H1 (cell line): ENCODE data around the gene TMEM203. TPM values are rescaled to one million over a fixed set of nuclear protein-coding genes. Genes with fewer than 3 reads are reported as not detected.

Source experiments
- CTCF ChIA-PET: fragments of 300-600 bp; sonication (Branson Sonifier 250); formaldehyde crosslinking; loops from one replicate; lab custom pipeline; 2021; ENCODE audit not compliant: partially characterized antibody; lab: Charles Lee
- POLR2A ChIA-PET: fragments of 300-600 bp; sonication (Branson Sonifier 250); formaldehyde crosslinking; loops from one replicate; lab custom pipeline; 2021; ENCODE audit warnings: inconsistent platforms; ENCODE audit not compliant: partially characterized antibody; lab: Charles Lee
- DNase-seq, 2 experiments: peaks; one replicate each; pipeline versions ENCODE4 v3.0.0 to v3.0.0-alpha.2; 2010 to 2022; ENCODE audit warnings: low spot score in 2 of 2, low read depth in 1 of 2, mixed read lengths in 1 of 2
- FAIRE-seq: peaks from 2 replicates; lab custom pipeline; 2011; peaks lifted over from hg19 to GRCh38; lab: Jason Lieb, UNC
- H2AFZ ChIP-seq: 2 replicates; pipeline ENCODE4 v1.8.1; 2012; ENCODE audit warnings: low read length, inconsistent platforms
- H2AK5ac ChIP-seq: 2 replicates; pipeline ENCODE4 v1.6.1; 2013; ENCODE audit warnings: low read depth, low read length
- H2BK120ac ChIP-seq: replicated peaks from 2 replicates; pipeline ENCODE3; 2013; ENCODE audit warnings: low read depth, low read length, inconsistent platforms
- H2BK12ac ChIP-seq: 2 replicates; pipeline ENCODE4 v1.6.1; 2013; ENCODE audit warnings: low read depth, low read length
- H2BK15ac ChIP-seq: 2 replicates; pipeline ENCODE4 v1.6.1; 2013; ENCODE audit warnings: low read length
- H2BK20ac ChIP-seq: 2 replicates; pipeline ENCODE4 v1.6.1; 2013; ENCODE audit warnings: low read length
- H2BK5ac ChIP-seq: 2 replicates; pipeline ENCODE4 v1.6.1; 2013; ENCODE audit warnings: low read depth, low read length
- H3K14ac ChIP-seq: 2 replicates; pipeline ENCODE4 v1.6.1; 2013; ENCODE audit warnings: inconsistent platforms; ENCODE audit not compliant: insufficient read length
- H3K18ac ChIP-seq: 2 replicates; pipeline ENCODE4 v1.6.1; 2013; ENCODE audit warnings: low read length; ENCODE audit errors: extremely low read depth
- H3K23ac ChIP-seq: 2 replicates; pipeline ENCODE4 v1.6.1; 2013; ENCODE audit warnings: inconsistent platforms; ENCODE audit not compliant: insufficient read length
- H3K23me2 ChIP-seq: 2 replicates; pipeline ENCODE4 v1.6.1; 2013; ENCODE audit warnings: low read depth, low read length
- H3K27ac ChIP-seq: 2 replicates; pipeline ENCODE4 v1.6.1; 2011; ENCODE audit warnings: low read depth, low read length, inconsistent platforms
- H3K27me3 ChIP-seq, 4 experiments: replicated peaks in 1 of 4; 1 replicate in 1 of 4; 2 replicates in 3 of 4; pipeline versions ENCODE4 v1.6.1 to v1.8.1; 2011 to 2013; ENCODE audit warnings: low read length in 3 of 4, mild to moderate bottlenecking in 3 of 4, inconsistent platforms in 2 of 4, mixed read lengths in 2 of 4, moderate library complexity in 1 of 4; ENCODE audit not compliant: control insufficient read depth in 3 of 4, insufficient read depth in 3 of 4; ENCODE audit errors: extremely low read depth in 1 of 4
- H3K36me3 ChIP-seq, 4 experiments: 2 replicates each; pipeline versions ENCODE4 v1.6.1 to v1.8.1; 2011 to 2013; ENCODE audit warnings: mild to moderate bottlenecking in 4 of 4, low read length in 3 of 4, moderate library complexity in 2 of 4, control low read depth in 1 of 4, inconsistent platforms in 1 of 4; ENCODE audit not compliant: insufficient read depth in 4 of 4, control insufficient read depth in 2 of 4
- H3K4ac ChIP-seq: replicated peaks from 2 replicates; pipeline ENCODE3; 2013; ENCODE audit warnings: low read length, low read depth, mixed read lengths, inconsistent platforms; ENCODE audit not compliant: insufficient read length
- H3K4me1 ChIP-seq, 4 experiments: replicated peaks in 1 of 4; 1 replicate in 1 of 4; 2 replicates in 3 of 4; pipeline versions ENCODE4 v1.6.1 to v1.8.1; 2011 to 2013; ENCODE audit warnings: low read length in 3 of 4, inconsistent platforms in 2 of 4, mixed read lengths in 1 of 4; ENCODE audit not compliant: insufficient read depth in 4 of 4, control insufficient read depth in 3 of 4
- H3K4me2 ChIP-seq, 2 experiments: 2 replicates each; pipeline versions ENCODE4 v1.6.1 to v1.8.1; 2011 to 2013; ENCODE audit warnings: low read depth in 2 of 2, low read length in 2 of 2, control low read depth in 1 of 2, inconsistent platforms in 1 of 2, mild to moderate bottlenecking in 1 of 2; ENCODE audit not compliant: insufficient read depth in 1 of 2
- H3K4me3 ChIP-seq, 4 experiments: fragments of 200-600, 300-600 bp in 1 of 4; sonication (generic), shearing (Covaris generic), sonication (Bioruptor Twin) in 1 of 4; 2 replicates each; pipeline versions ENCODE4 v1.5.1 to v1.8.1; 2011 to 2016; ENCODE audit warnings: low read length in 4 of 4, low read depth in 3 of 4, control low read depth in 2 of 4, inconsistent platforms in 2 of 4, mild to moderate bottlenecking in 2 of 4, mixed read lengths in 1 of 4, moderate library complexity in 1 of 4; ENCODE audit not compliant: insufficient read depth in 2 of 4; ENCODE audit errors: extremely low read depth in 1 of 4
- H3K56ac ChIP-seq: replicated peaks from 2 replicates; pipeline ENCODE3; 2013; ENCODE audit warnings: low read depth, mild to moderate bottlenecking, mixed read lengths, low read length, inconsistent platforms; ENCODE audit not compliant: insufficient read length
- H3K79me1 ChIP-seq: 2 replicates; pipeline ENCODE4 v1.6.1; 2013; ENCODE audit warnings: low read depth, low read length, control low read depth
- H3K79me2 ChIP-seq, 2 experiments: 2 replicates each; pipeline versions ENCODE4 v1.6.1 to v1.8.1; 2012 to 2013; ENCODE audit warnings: low read length in 2 of 2, mild to moderate bottlenecking in 2 of 2, inconsistent platforms in 1 of 2; ENCODE audit not compliant: insufficient read depth in 2 of 2, control insufficient read depth in 1 of 2
- H3K9ac ChIP-seq, 4 experiments: replicated peaks in 1 of 4; 1 replicate in 1 of 4; 2 replicates in 3 of 4; pipeline versions ENCODE4 v1.6.1 to v1.8.1; 2011 to 2013; ENCODE audit warnings: low read depth in 3 of 4, low read length in 3 of 4, control low read depth in 2 of 4, mild to moderate bottlenecking in 2 of 4, moderate library complexity in 2 of 4, inconsistent platforms in 1 of 4; ENCODE audit errors: extremely low read depth in 1 of 4
- H3K9me3 ChIP-seq, 2 experiments: 2 replicates each; pipeline versions ENCODE4 v1.6.1 to v1.8.1; 2012 to 2013; ENCODE audit warnings: mild to moderate bottlenecking in 2 of 2, moderate library complexity in 2 of 2, control low read depth in 1 of 2, inconsistent platforms in 1 of 2, low read depth in 1 of 2, low read length in 1 of 2, mixed read lengths in 1 of 2; ENCODE audit not compliant: insufficient read depth in 2 of 2
- H4K20me1 ChIP-seq, 2 experiments: replicated peaks in 1 of 2; 2 replicates each; pipeline versions ENCODE3 to v1.8.1; 2011 to 2013; ENCODE audit warnings: inconsistent platforms in 2 of 2, low read length in 2 of 2, mild to moderate bottlenecking in 1 of 2; ENCODE audit not compliant: insufficient read depth in 2 of 2, control insufficient read depth in 1 of 2
- H4K5ac ChIP-seq: 2 replicates; pipeline ENCODE4 v1.6.1; 2013; ENCODE audit warnings: low read length, low read depth, mixed read lengths, inconsistent platforms; ENCODE audit not compliant: insufficient read length
- H4K8ac ChIP-seq: 2 replicates; pipeline ENCODE4 v1.8.0; 2013; ENCODE audit warnings: mild to moderate bottlenecking, moderate library complexity, low read length, inconsistent platforms; ENCODE audit not compliant: insufficient read depth; ENCODE audit errors: extremely low read depth
- H4K91ac ChIP-seq: replicated peaks from 2 replicates; pipeline ENCODE3; 2013; ENCODE audit warnings: low read length, mixed read lengths, inconsistent platforms; ENCODE audit not compliant: insufficient read length
- BCL11A ChIP-seq, 2 experiments: IDR thresholded peaks; one replicate each; pipeline ENCODE4 v1.6.1; 2011; ENCODE audit warnings: low read depth in 2 of 2, low read length in 2 of 2, mild to moderate bottlenecking in 2 of 2
- CHD1 ChIP-seq: IDR thresholded peaks from 2 replicates; pipeline ENCODE4 v1.6.1; 2012; ENCODE audit warnings: low read depth, low read length, improper control_type of control experiment
- EP300 ChIP-seq, 2 experiments: IDR thresholded peaks; 1 replicate in 1 of 2; 2 replicates in 1 of 2; pipeline ENCODE4 v1.6.1; 2011 to 2012; ENCODE audit warnings: low read depth in 2 of 2, low read length in 2 of 2, mild to moderate bottlenecking in 2 of 2, borderline replicate concordance in 1 of 2, inconsistent platforms in 1 of 2, moderate library complexity in 1 of 2
- GTF2F1 ChIP-seq: IDR thresholded peaks from 2 replicates; pipeline ENCODE4 v1.6.1; 2012; ENCODE audit warnings: low read depth, low read length, improper control_type of control experiment, borderline replicate concordance
- NANOG ChIP-seq: IDR thresholded peaks from 2 replicates; pipeline ENCODE4 v1.6.1; 2011; ENCODE audit warnings: low read length, low read depth, mild to moderate bottlenecking, inconsistent platforms; ENCODE audit not compliant: insufficient read depth, poor library complexity, severe bottlenecking
- PHF8 ChIP-seq: fragments of 200-600 bp; sonication (generic); conservative IDR thresholded peaks from 2 replicates; pipeline ENCODE4 v1.7.1; 2012; ENCODE audit warnings: low read depth, mild to moderate bottlenecking, inconsistent platforms, low read length, moderate library complexity
- SP1 ChIP-seq: IDR thresholded peaks from 2 replicates; pipeline ENCODE4 v1.6.1; 2011; ENCODE audit warnings: low read depth, low read length
- SP2 ChIP-seq: IDR thresholded peaks from 2 replicates; pipeline ENCODE4 v1.6.1; 2012; ENCODE audit warnings: mild to moderate bottlenecking, low read length, inconsistent platforms
- SUZ12 ChIP-seq: fragments of 200-600 bp; sonication (generic); IDR thresholded peaks from 2 replicates; pipeline ENCODE4 v1.6.1; 2012; ENCODE audit warnings: mild to moderate bottlenecking, inconsistent platforms, low read length, moderate library complexity, mixed read lengths
- TAF7 ChIP-seq: optimal IDR thresholded peaks from 2 replicates; pipeline ENCODE3; 2011; ENCODE audit warnings: low read depth, mild to moderate bottlenecking, inconsistent platforms, low read length, moderate library complexity, borderline replicate concordance
- WGBS, 2 experiments: shearing (Covaris generic) in 1 of 2; methylation state at CpG; one replicate each; pipeline versions ENCODE4 v1.1.6 to v1.1.7; 2013 to 2015; ENCODE audit warnings: low lambda C conversion rate in 2 of 2, mixed read lengths in 2 of 2, inconsistent platforms in 1 of 2, low coverage in 1 of 2, missing lambda C conversion rate in 1 of 2; ENCODE audit not compliant: insufficient replicate concordance in 2 of 2, insufficient coverage in 1 of 2, insufficient read length in 1 of 2; ENCODE audit errors: extremely low coverage in 1 of 2, missing lambda C conversion rate in 1 of 2; 5-methylcytosine and 5-hydroxymethylcytosine counted together
- polyA plus RNA-seq, 7 experiments: library from polyadenylated mRNA; depleted of rRNA in 3 of 7; stranded (reverse) in 5 of 7; unstranded in 2 of 7; fragments of >200 nt in 5 of 7; fragments of 200-250 nt in 2 of 7; gene quantifications; 1 replicate in 5 of 7; 2 replicates in 1 of 7; 4 replicates in 1 of 7; pipeline versions ENCODE4 v1.2.1 to v1.2.3, GENCODE V29; 2011 to 2013; ENCODE audit warnings: missing spikeins in 2 of 7, mixed read lengths in 2 of 7
- total RNA-seq: library from RNA; stranded (reverse); fragmentation: NEBNext Ultra II Directional; extraction: Animal tissue kit (Norgen Biotek cat#: 25700); gene quantifications from 2 replicates; pipeline ENCODE4 v1.2.1, GENCODE V29; 2021

The TMEM203 gene
- total and polyA plus RNA-seq, 2 of the 8 experiments (the other 6 are each of a cell fraction or from before 2014, with no cell fraction given) = 44.1 to 57.1 TPM

DNA sequence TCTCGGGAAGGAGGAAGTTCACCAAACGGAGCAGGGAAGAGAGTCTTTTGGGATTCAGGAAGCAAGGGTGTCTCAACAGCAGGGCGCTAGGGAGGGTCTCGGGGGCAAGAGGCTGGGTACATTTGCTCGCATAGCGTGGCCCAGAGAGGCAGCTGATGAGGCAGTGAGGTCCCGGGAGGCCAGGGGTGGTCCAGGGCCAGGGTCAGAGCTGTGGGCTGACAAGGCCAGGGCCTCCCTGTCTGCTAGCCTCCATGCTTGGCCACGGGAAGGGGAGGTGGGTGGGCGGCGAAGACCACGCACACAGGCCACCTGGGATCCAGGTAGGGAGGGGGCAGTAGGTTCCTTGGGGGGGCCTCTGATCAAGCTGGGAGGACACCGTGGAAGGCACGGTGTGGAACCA lies 6.1 kb upstream of the TMEM203 start:
- H3K79me2 ChIP-seq = peaks cover 0 to 11% of the 10 kb centered on the region in 2 experiments; a peak in 2 of 4 replicates
- H3K18ac ChIP-seq = no peak overlapping the region
- no peak overlapping the region for H2BK5ac ChIP-seq
- no peak overlapping the region for H2AFZ ChIP-seq
- no peak overlapping the region for H3K56ac ChIP-seq
- peaks cover 6% of the 10 kb centered on the region for H3K79me1 ChIP-seq
- H2BK120ac ChIP-seq = no peak overlapping the region
- no peak overlapping the region for H3K9ac ChIP-seq
- H3K27ac ChIP-seq = no peak overlapping the region
- no peak overlapping the region for H2BK20ac ChIP-seq
- H3K36me3 ChIP-seq = peaks cover 0 to 22% (median 8%) of the 10 kb centered on the region in 4 experiments; a peak in 7 of 8 replicates
- no peak overlapping the region for H4K91ac ChIP-seq
- H3K23me2 ChIP-seq = no peaks in the 10 kb centered on the region; the same call in 1 of the 2 replicates
- WGBS, 2 experiments = 84% methylated on average over 12 of the region's 13 CpGs; no CpG with 5 or more reads in 1 of the 2 experiments
- H3K4me3 ChIP-seq = no peak overlapping the region
- no peak for DNase-seq
- no peak overlapping the region for H3K23ac ChIP-seq
- no peak overlapping the region for H4K5ac ChIP-seq
- peaks cover 0 to 2% (median 2%) of the 10 kb centered on the region in 4 experiments for H3K4me1 ChIP-seq
- CTCF ChIA-PET = interaction anchor here (0.9 to 4.0 kb wide), 6 partner anchors 11 to 141 kb away, joined by 3 to 31 read pairs (median 8); partner anchors contain the start of genes ANAPC2, CYSRT1, RNF208 and RNF224
- H3K27me3 ChIP-seq = no peaks in the 10 kb centered on the region
- H3K14ac ChIP-seq = no peak overlapping the region
- H4K8ac ChIP-seq = no peak overlapping the region
- peaks cover 0 to 15% of the 10 kb centered on the region in 2 experiments for H4K20me1 ChIP-seq
- FAIRE-seq = no peak
- POLR2A ChIA-PET = interaction anchor here (0.9 to 69.9 kb wide), 8 partner anchors 8 to 125 kb away, joined by 3 to 1462 read pairs (median 4); partner anchors contain the start of genes CYSRT1, MAN1B1, NELFB and RNF208
- H2BK15ac ChIP-seq = no peak overlapping the region
- H3K4me2 ChIP-seq = no peak overlapping the region
- H2AK5ac ChIP-seq = no peak overlapping the region
- no peak overlapping the region for H2BK12ac ChIP-seq
- H3K4ac ChIP-seq = no peak overlapping the region
- TF ChIP-seq BCL11A (IDR thresholded peaks at IDR 0.05; ENCODE audit: low read depth in 2 of 2, low read length in 2 of 2) = no peak
- no peak for TF ChIP-seq TAF7
- TF ChIP-seq EP300 (IDR thresholded peaks at IDR 0.05; ENCODE audit: borderline replicate concordance in 1 of 2, low read depth in 2 of 2, low read length in 2 of 2) = no peak
- no peak for TF ChIP-seq CHD1
- no peak for TF ChIP-seq SP1
- TF ChIP-seq SP2 = no peak
- TF ChIP-seq SUZ12 = no peak
- no peak for TF ChIP-seq PHF8
- TF ChIP-seq GTF2F1 = no peak
- no peak for TF ChIP-seq NANOG
- no peaks in the 10 kb centered on the region for H3K9me3 ChIP-seq
